ENCODE measurements around the gene CSPG4. TPM values are rescaled to one million over a fixed set of nuclear protein-coding genes. Genes with fewer than 3 reads are reported as not detected.

Gene CSPG4
- total and polyA plus RNA-seq, 2 of the 4 experiments (the other 2 are of a cell fraction) = 12.4 to 28.4 TPM

DNA sequence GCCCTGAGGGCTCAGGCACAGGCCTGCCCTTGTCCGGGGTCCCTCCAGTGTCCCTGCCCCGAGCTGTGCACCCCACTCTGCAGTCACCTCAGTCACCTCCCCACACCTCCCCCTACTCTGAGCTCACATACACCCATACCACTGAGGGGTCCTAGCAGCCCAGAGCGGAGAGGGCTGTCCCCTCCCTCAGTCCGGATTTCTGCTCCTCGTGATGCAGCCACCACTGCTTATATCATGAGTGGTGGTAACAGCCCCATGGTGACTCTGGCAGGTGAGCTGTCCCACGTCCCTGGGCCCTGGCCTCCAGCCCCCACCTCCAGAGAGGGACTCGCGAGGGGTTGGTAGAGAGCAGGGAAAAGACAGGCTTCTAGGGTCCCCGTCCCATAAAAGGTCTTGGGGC is 8.0 kb downstream of the CSPG4 start:
- Histone ChIP-seq H3K4me2 (ENCODE audit: low read depth, low read length) (no peak overlapping the region), H3K18ac (ENCODE audit: low read depth, low read length) (no peak overlapping the region), H3K79me1 (ENCODE audit: low read depth in 1 of 2, low read length in 2 of 2) (peaks cover 9 to 53% of the 10 kb centered on the region in 2 experiments), H2AK5ac (ENCODE audit: low read depth, low read length) (peak overlapping the region; percentile 59), H2BK120ac (ENCODE audit: low read depth, low read length) (0 out of 2 replicates have a peak overlapping the region, but pooled peaks have one; percentile 16), H3K27ac (ENCODE audit: insufficient read depth, low read length) (no peak overlapping the region), H3K23ac (ENCODE audit: low read depth, low read length) (no peak overlapping the region), H4K20me1 (ENCODE audit: insufficient read depth, low read length) (peaks cover 16% of the 10 kb centered on the region), H2AK9ac (replicated peaks; ENCODE audit: low read depth, low read length, poor library complexity) (no peak overlapping the region), H3K4ac (ENCODE audit: low read depth, low read length) (peak overlapping the region; percentile 56; the same call in 1 of the 2 replicates), H3K9me1 (ENCODE audit: insufficient read depth, low read length) (peaks cover 6% of the 10 kb centered on the region; the same call in 1 of the 2 replicates), H2AFZ (replicated peaks; ENCODE audit: low read length, poor library complexity) (no peak overlapping the region), H2BK5ac (ENCODE audit: low read depth, low read length, poor library complexity, severe bottlenecking) (peak overlapping the region; percentile 37), H3K56ac (ENCODE audit: extremely low read depth, insufficient read depth, low read length) (no peak overlapping the region), H2BK15ac (ENCODE audit: low read depth, low read length) (no peak overlapping the region; the same call in 2 of the 3 replicates), H3K36me3 (ENCODE audit: control insufficient read depth, insufficient read depth, low read length) (0 out of 2 replicates have a peak, but pooled peaks cover 1% of the 10 kb centered on the region), H3K14ac (replicated peaks; ENCODE audit: low read depth, low read length) (no peak overlapping the region), H3K4me1 (ENCODE audit: control insufficient read depth, insufficient read depth, low read length) (peaks cover 19% of the 10 kb centered on the region), H4K91ac (ENCODE audit: insufficient read depth, low read depth, low read length) (no peak overlapping the region), H2BK20ac (ENCODE audit: low read depth, low read length) (peak overlapping the region; percentile 24; the same call in 1 of the 2 replicates), H3K9me3 (ENCODE audit: control insufficient read depth, insufficient read depth, low read length) (no peaks in the 10 kb centered on the region), H4K5ac (ENCODE audit: low read depth, low read length) (no peak overlapping the region), H3K4me3 (ENCODE audit: insufficient read depth, low read depth, low read length) (no peak overlapping the region), H3K9ac (ENCODE audit: low read depth, low read length) (no peak overlapping the region), H3K27me3 (ENCODE audit: control insufficient read depth, insufficient read depth, low read length) (no peaks in the 10 kb centered on the region), H4K8ac (ENCODE audit: low read depth in 2 of 2, low read length in 2 of 2) (no peak overlapping the region)
- DNase-seq (no peak), ATAC-seq (ENCODE audit: low read depth) (no peak)
- BruUV-seq (replicated peaks) = no TSS peak
- no peak for TF ChIP-seq CHD1 (IDR thresholded peaks at IDR 0.05; ENCODE audit: low read depth, low read length)
- TF ChIP-seq FOS (IDR thresholded peaks at IDR 0.05; ENCODE audit: low read depth, low read length) = no peak
- no peak for TF ChIP-seq RAD21 (IDR thresholded peaks at IDR 0.05; ENCODE audit: low read length)
- TF ChIP-seq MAFK (IDR thresholded peaks at IDR 0.05; ENCODE audit: low read depth, low read length) = no peak
- no peak for TF ChIP-seq BHLHE40 (IDR thresholded peaks at IDR 0.05; ENCODE audit: low read depth, low read length)
- TF ChIP-seq CEBPB (IDR thresholded peaks at IDR 0.05; ENCODE audit: low read depth, low read length) = no peak
- TF ChIP-seq, protein P1, sequence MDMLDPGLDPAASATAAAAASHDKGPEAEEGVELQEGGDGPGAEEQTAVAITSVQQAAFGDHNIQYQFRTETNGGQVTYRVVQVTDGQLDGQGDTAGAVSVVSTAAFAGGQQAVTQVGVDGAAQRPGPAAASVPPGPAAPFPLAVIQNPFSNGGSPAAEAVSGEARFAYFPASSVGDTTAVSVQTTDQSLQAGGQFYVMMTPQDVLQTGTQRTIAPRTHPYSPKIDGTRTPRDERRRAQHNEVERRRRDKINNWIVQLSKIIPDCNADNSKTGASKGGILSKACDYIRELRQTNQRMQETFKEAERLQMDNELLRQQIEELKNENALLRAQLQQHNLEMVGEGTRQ (IDR thresholded peaks at IDR 0.05; ENCODE audit: low read depth, low read length) = no peak
- dilution Hi-C loops (cut with HindIII; ENCODE audit: low sequenced_read_pairs, unreplicated experiment) = no loop called here
- CTCF ChIA-PET = interaction anchor here (0.8 kb wide), 1 partner anchor 18 kb away, joined by 3 read pairs; no protein-coding TSS in a partner anchor
- intact Hi-C loops (cut with micrococcal nuclease) = no loop called here
- no CpG with 5 or more reads among the region's 9 CpGs for WGBS, 2 experiments (ENCODE audit: extremely low coverage in 2 of 2, insufficient read length in 1 of 2)
- in situ Hi-C loops (cut with MboI; ENCODE audit: low sequenced_read_pairs) = no loop called here
- POLR2A ChIA-PET (ENCODE audit: unreplicated experiment) = no interaction called here

Measured in IMR-90 (cell line).